ENCODE measurements around the gene RHBDL1. TPM values are rescaled to one million over a fixed set of nuclear protein-coding genes. Genes with fewer than 3 reads are reported as not detected.

Gene RHBDL1
- total and polyA plus RNA-seq, 4 donors = 4.1 to 19.1 (median 11.4) TPM

DNA sequence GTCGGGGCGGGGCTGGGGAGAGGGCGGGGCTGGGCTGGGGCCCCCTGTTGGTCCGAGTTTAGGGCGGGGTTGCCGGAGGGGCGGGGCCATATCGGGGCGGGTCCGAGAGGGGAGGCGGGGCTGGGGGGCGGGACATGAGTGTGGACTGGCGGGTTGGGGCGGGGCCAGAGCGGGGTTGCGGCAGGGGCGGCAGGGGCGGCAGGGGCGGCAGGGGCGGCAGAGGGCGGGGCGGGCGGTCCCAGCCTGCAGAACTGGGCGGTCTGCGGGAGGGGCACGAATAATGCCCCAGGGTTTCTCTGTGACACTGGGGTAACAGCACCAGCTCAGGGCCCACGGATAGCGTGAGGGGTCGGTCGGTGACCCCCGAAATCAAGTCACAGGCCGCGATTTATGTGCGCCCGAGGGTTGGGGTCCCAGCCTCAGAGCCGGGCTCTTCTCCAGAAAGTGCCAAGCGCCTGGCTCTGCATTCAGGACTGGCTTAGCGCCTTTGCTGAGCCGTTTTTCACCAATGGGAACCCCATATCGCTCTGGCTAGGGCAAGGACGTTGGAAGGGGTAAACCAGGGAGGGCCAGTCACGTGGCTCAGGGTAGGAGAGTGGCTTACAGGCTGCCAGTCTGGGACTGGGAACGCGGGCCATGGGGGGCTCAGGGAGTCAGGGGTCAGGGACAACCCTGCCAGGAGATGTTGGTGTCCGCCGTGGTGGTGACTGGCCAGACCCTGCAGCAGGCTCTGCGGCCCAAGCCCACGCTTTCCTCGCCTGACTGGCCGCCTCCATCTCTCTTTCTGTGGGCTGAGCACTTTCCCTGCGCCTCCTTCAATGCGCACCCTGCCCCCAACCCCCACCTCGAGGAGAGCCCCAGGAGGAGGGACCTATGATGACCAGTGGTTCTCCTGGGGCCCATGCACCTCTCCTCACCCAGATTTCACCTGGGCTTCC is 38.1 kb upstream of the RHBDL1 start:
- 18% methylated on average over 38 of the region's 53 CpGs for WGBS (ENCODE audit: insufficient coverage)
- peaks cover 35% of the 10 kb centered on the region for H3K36me3 ChIP-seq (ENCODE audit: control insufficient read depth, insufficient read depth, low read length)
- peak in 5 of 6 donors; percentile 76 to 96 (median 79) for DNase-seq (ENCODE audit: low read depth in 4 of 6, low spot score in 6 of 6)
- no peaks in the 10 kb centered on the region for H3K27me3 ChIP-seq (ENCODE audit: control insufficient read depth, insufficient read depth, low read length)
- H3K4me1 ChIP-seq (ENCODE audit: control insufficient read depth, insufficient read depth, low read length) = peaks cover 40% of the 10 kb centered on the region
- H3K9me3 ChIP-seq (ENCODE audit: control insufficient read depth, insufficient read depth, low read length) = no peaks in the 10 kb centered on the region
- H3K27ac ChIP-seq (ENCODE audit: low read depth, low read length) = peak overlapping the region; percentile 100
- H3K4me3 ChIP-seq (ENCODE audit: low read depth, low read length) = peak overlapping the region; percentile 95

DNA sequence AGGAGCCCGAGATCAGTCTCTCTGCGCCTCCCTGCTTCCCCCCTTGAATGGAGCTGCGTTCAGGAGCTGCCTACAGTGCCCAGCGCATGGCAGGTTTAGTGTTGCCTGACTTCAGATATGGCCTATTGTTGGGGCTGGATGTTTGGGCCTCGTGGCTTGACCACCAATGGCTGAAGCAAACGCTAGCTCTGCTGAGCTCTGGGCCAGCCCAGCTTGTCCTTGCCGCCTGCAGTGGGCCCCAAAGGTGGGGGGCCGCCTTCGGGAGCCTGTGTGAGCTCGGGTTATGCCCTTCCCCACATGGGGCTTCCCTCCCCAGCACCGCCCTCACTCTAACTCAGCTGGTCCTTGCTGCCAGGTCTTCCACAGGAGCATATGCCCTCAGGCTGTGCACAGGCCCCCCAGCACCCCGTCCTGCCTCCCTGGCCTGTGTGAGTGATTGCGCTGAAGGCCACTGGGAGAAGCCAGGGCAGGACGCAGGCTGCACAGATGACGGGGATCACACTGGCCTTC is 37.4 kb upstream of the RHBDL1 start:
- Histone ChIP-seq H3K27me3 (ENCODE audit: control insufficient read depth, insufficient read depth, low read length) (no peaks in the 10 kb centered on the region), H3K36me3 (ENCODE audit: control insufficient read depth, insufficient read depth, low read length) (peaks cover 28% of the 10 kb centered on the region), H3K4me1 (ENCODE audit: control insufficient read depth, insufficient read depth, low read length) (peaks cover 48% of the 10 kb centered on the region), H3K27ac (ENCODE audit: low read depth, low read length) (no peak overlapping the region), H3K4me3 (ENCODE audit: low read depth, low read length) (no peak overlapping the region), H3K9me3 (ENCODE audit: control insufficient read depth, insufficient read depth, low read length) (no peaks in the 10 kb centered on the region)
- DNase-seq (ENCODE audit: low read depth in 4 of 6, low spot score in 6 of 6) = no peak
- 70% methylated on average over 12 of the region's 15 CpGs for WGBS (ENCODE audit: insufficient coverage)

GRCh38 chr16:638836-639235 is 36.6 kb upstream of the RHBDL1 start:
- WGBS (ENCODE audit: insufficient coverage) = 83% methylated on average over 6 of the region's 9 CpGs
- no peaks in the 10 kb centered on the region for H3K9me3 ChIP-seq (ENCODE audit: control insufficient read depth, insufficient read depth, low read length)
- no peak overlapping the region for H3K27ac ChIP-seq (ENCODE audit: low read depth, low read length)
- H3K36me3 ChIP-seq (ENCODE audit: control insufficient read depth, insufficient read depth, low read length) = peaks cover 22% of the 10 kb centered on the region
- DNase-seq (ENCODE audit: low read depth in 4 of 6, low spot score in 6 of 6) = no peak
- H3K4me3 ChIP-seq (ENCODE audit: low read depth, low read length) = no peak overlapping the region
- no peaks in the 10 kb centered on the region for H3K27me3 ChIP-seq (ENCODE audit: control insufficient read depth, insufficient read depth, low read length)
- H3K4me1 ChIP-seq (ENCODE audit: control insufficient read depth, insufficient read depth, low read length) = peaks cover 54% of the 10 kb centered on the region

DNA sequence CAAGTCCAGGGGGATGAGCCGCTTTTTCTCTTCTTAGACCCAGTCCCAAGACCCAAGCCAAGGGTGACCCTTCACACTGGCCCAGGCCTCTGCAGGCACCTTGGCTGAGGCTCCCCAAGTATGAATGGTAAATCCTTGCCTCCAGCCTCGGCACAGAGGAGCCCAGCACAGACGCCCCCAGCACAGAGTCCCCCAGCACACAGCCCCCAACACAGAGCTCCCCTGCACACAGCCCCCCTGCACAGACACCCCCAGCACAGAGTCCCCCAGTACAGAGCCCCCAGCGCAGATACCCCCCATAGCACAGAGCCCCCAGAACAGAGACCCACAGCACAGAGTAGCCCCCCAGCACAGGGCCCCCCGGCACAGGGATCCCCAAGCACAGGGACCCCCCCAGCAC is 34.9 kb upstream of the RHBDL1 start:
- WGBS (ENCODE audit: insufficient coverage) = 88% methylated on average over 2 of the region's 5 CpGs
- Histone ChIP-seq H3K27ac (ENCODE audit: low read depth, low read length) (no peak overlapping the region), H3K4me1 (ENCODE audit: control insufficient read depth, insufficient read depth, low read length) (peaks cover 42% of the 10 kb centered on the region), H3K27me3 (ENCODE audit: control insufficient read depth, insufficient read depth, low read length) (no peaks in the 10 kb centered on the region), H3K4me3 (ENCODE audit: low read depth, low read length) (peak overlapping the region; percentile 66), H3K9me3 (ENCODE audit: control insufficient read depth, insufficient read depth, low read length) (no peaks in the 10 kb centered on the region), H3K36me3 (ENCODE audit: control insufficient read depth, insufficient read depth, low read length) (peaks cover 16% of the 10 kb centered on the region)
- DNase-seq (ENCODE audit: low read depth in 4 of 6, low spot score in 6 of 6) = no peak

DNA sequence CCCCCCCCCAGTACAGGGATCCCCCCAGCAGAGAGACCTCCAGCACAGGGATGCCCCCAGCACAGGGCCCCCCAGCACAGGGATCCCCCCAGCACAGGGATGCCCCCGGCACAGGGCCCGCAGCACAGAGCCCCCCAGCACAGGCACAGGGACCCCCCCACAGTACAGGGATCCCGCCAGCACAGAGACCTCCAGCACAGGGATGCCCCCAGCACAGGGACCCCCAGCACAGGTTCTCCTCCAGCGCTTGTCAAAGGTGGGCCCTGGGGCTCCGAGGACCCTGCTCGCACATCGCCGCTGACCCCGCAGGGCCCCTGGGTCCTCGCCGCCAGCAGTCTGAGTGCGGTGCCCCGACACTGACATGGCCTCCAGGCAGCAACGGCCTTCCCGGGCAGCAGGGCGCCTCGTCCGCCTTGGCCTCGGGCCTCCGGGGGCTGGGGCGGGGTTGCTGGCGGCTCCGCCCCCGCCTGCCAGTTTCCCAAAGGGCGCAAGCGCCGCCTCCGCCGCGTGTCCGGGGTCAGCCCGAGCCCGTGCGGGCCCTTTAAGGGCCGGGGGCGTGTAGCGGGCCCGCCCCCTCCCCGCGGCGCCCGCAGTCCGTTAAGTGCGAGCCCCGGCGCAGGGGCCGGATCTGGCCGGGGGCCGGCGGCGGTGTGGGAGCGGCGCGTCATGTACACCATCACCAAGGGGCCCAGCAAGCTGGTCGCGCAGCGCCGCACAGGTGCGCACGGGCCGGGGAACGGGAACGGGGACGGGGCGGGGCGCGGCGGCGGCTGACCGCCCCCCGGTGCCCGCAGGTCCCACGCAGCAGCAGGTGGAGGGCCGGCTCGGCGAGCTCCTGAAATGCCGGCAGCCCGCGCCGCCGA is 33.9 kb upstream of the RHBDL1 start, which contains the start of gene MCRIP2:
Gene MCRIP2 (plus strand): TSS at position 503 of the 863 bp plus-strand sequence. CDS start 164 bp downstream, at position 667.
- WGBS (ENCODE audit: insufficient coverage) = under 1% methylated on average over 78 of the region's 81 CpGs

DNA sequence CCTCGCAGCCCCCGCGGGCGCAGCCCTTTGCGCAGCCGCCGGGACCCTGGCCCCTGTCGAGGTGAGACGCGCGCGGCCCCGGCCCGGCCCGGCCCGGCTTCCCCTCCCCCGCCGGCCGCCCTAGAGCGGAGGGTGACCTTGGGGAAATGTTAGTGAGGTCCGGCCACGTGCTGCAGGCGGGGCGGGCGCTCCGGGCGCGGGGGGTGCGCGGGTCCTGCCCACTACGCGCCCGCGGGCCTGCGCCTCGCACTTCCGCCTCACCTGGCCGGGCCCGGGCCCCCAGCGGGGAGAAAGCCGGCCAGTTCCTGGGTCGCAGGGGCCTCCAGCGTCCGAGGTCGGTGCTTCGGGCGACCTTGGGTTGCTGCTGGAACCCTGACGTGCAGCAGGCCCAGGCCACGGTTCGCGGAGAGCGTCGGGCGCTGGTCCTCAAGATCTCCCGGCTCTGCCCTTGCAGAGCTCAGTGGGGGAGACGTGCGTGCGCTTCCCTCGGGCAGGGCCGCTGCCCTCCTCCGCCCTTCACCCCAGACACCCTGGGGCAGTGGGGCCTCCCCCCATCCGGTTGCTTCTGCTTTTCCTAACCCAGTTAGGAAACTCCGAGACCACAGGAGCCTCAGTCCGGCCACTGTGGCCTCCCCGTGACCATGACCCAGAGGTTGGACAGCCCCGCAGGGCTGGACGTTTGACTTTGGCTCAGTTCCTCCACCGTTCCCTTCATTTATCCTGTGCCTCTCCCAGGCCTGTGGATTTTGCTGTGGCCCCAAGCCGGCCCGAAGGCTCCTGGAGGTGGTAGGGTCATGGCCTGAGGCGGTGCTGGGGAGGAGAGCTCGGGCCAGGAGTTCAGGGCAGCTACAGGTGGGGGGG is 33.1 kb upstream of the RHBDL1 start:
- 7% methylated on average over 70 of the region's 72 CpGs for WGBS (ENCODE audit: insufficient coverage)
- Histone ChIP-seq H3K36me3 (ENCODE audit: control insufficient read depth, insufficient read depth, low read length) (peaks cover 34% of the 10 kb centered on the region), H3K27ac (ENCODE audit: low read depth, low read length) (no peak overlapping the region), H3K9me3 (ENCODE audit: control insufficient read depth, insufficient read depth, low read length) (no peaks in the 10 kb centered on the region), H3K4me1 (ENCODE audit: control insufficient read depth, insufficient read depth, low read length) (peaks cover 47% of the 10 kb centered on the region), H3K4me3 (ENCODE audit: low read depth, low read length) (peak overlapping the region; percentile 42), H3K27me3 (ENCODE audit: control insufficient read depth, insufficient read depth, low read length) (no peaks in the 10 kb centered on the region)
- peak in 1 of 6 donors; percentile 18 for DNase-seq (ENCODE audit: low read depth in 4 of 6, low spot score in 6 of 6)

More for the DNA sequence above, 33.9 kb upstream of the RHBDL1 start, which contains the start of gene MCRIP2:
- Histone ChIP-seq H3K4me1 (ENCODE audit: control insufficient read depth, insufficient read depth, low read length) (peaks cover 46% of the 10 kb centered on the region), H3K27me3 (ENCODE audit: control insufficient read depth, insufficient read depth, low read length) (no peaks in the 10 kb centered on the region), H3K36me3 (ENCODE audit: control insufficient read depth, insufficient read depth, low read length) (peaks cover 25% of the 10 kb centered on the region), H3K4me3 (ENCODE audit: low read depth, low read length) (peak within 1 kb of the TSS; percentile 66), H3K27ac (ENCODE audit: low read depth, low read length) (no peak within 1 kb of the TSS), H3K9me3 (ENCODE audit: control insufficient read depth, insufficient read depth, low read length) (no peaks in the 10 kb centered on the region)
- DNase-seq (ENCODE audit: low read depth in 4 of 6, low spot score in 6 of 6) = peak in 3 of 6 donors; percentile 48 to 88 (median 81)

- Histone ChIP-seq H3K27ac (ENCODE audit: low read depth, low read length) (no peak overlapping the region), H3K27me3 (ENCODE audit: control insufficient read depth, insufficient read depth, low read length) (no peaks in the 10 kb centered on the region), H3K4me1 (ENCODE audit: control insufficient read depth, insufficient read depth, low read length) (peaks cover 47% of the 10 kb centered on the region), H3K4me3 (ENCODE audit: low read depth, low read length) (peak overlapping the region; percentile 42), H3K36me3 (ENCODE audit: control insufficient read depth, insufficient read depth, low read length) (peaks cover 39% of the 10 kb centered on the region), H3K9me3 (ENCODE audit: control insufficient read depth, insufficient read depth, low read length) (no peaks in the 10 kb centered on the region)
- 94% methylated on average over 8 of the region's 13 CpGs for WGBS (ENCODE audit: insufficient coverage)
- DNase-seq (ENCODE audit: low read depth in 4 of 6, low spot score in 6 of 6) = no peak
These were observed 32.5 kb upstream of the RHBDL1 start for GRCh38 chr16:643050-643368.

- no peak for DNase-seq (ENCODE audit: low read depth in 4 of 6, low spot score in 6 of 6)
- Histone ChIP-seq H3K9me3 (ENCODE audit: control insufficient read depth, insufficient read depth, low read length) (no peaks in the 10 kb centered on the region), H3K4me3 (ENCODE audit: low read depth, low read length) (no peak overlapping the region), H3K36me3 (ENCODE audit: control insufficient read depth, insufficient read depth, low read length) (peaks cover 43% of the 10 kb centered on the region), H3K4me1 (ENCODE audit: control insufficient read depth, insufficient read depth, low read length) (peaks cover 53% of the 10 kb centered on the region), H3K27me3 (ENCODE audit: control insufficient read depth, insufficient read depth, low read length) (no peaks in the 10 kb centered on the region), H3K27ac (ENCODE audit: low read depth, low read length) (no peak overlapping the region)
- 94% methylated on average over 12 of the region's 12 CpGs for WGBS (ENCODE audit: insufficient coverage)
These were observed 30.9 kb upstream of the RHBDL1 start for GRCh38 chr16:644556-644955.
